Measurements from ENCODE around the gene DLGAP3. TPM values are rescaled to one million over a fixed set of nuclear protein-coding genes. Genes with fewer than 3 reads are reported as not detected.

DLGAP3 gene
- total RNA-seq, 1 experiment from 2014 or later = 1.0 TPM

DNA sequence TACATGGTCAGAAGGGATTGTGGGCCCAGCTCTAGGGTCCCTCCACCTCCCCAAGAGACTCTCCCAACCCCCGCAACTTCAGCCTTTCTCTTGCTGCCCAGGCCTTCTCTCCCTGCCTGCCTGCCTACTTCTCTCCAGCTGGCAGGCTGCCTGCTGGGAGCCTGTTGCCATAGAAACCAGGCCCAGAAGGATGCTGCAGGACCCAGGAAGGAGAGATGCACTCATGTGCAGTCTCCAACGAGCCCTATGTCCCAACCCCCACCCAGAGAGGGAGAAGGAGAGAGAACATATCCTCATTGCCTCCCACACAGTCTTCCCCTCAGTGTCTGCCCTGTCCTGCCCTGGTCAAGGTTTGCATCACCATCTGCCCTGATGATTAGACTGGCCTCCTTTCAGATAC lies 59.1 kb downstream of the DLGAP3 start:
- intact Hi-C loops (cut with micrococcal nuclease; ENCODE audit: unreplicated experiment) = no loop called here
- Mint-ChIP-seq H3K27me3 (ENCODE audit: unreplicated experiment) (peaks cover 66% of the 10 kb centered on the region), H3K36me3 (ENCODE audit: insufficient read depth, unreplicated experiment) (peaks cover 9% of the 10 kb centered on the region), H3K27ac (ENCODE audit: unreplicated experiment) (no peak overlapping the region), H3K4me1 (ENCODE audit: low read depth, unreplicated experiment) (no peaks in the 10 kb centered on the region), H3K9me3 (ENCODE audit: low read depth, unreplicated experiment) (no peaks in the 10 kb centered on the region), H3K4me3 (ENCODE audit: low read depth, unreplicated experiment) (no peak overlapping the region)
- TF ChIP-seq, protein P1, sequence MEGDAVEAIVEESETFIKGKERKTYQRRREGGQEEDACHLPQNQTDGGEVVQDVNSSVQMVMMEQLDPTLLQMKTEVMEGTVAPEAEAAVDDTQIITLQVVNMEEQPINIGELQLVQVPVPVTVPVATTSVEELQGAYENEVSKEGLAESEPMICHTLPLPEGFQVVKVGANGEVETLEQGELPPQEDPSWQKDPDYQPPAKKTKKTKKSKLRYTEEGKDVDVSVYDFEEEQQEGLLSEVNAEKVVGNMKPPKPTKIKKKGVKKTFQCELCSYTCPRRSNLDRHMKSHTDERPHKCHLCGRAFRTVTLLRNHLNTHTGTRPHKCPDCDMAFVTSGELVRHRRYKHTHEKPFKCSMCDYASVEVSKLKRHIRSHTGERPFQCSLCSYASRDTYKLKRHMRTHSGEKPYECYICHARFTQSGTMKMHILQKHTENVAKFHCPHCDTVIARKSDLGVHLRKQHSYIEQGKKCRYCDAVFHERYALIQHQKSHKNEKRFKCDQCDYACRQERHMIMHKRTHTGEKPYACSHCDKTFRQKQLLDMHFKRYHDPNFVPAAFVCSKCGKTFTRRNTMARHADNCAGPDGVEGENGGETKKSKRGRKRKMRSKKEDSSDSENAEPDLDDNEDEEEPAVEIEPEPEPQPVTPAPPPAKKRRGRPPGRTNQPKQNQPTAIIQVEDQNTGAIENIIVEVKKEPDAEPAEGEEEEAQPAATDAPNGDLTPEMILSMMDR (IDR thresholded peaks at IDR 0.05; ENCODE audit: unreplicated experiment) = no peak
- CTCF ChIA-PET = no interaction called here
- BruUV-seq (replicated peaks) = no TSS peak
- no peak for DNase-seq

DNA sequence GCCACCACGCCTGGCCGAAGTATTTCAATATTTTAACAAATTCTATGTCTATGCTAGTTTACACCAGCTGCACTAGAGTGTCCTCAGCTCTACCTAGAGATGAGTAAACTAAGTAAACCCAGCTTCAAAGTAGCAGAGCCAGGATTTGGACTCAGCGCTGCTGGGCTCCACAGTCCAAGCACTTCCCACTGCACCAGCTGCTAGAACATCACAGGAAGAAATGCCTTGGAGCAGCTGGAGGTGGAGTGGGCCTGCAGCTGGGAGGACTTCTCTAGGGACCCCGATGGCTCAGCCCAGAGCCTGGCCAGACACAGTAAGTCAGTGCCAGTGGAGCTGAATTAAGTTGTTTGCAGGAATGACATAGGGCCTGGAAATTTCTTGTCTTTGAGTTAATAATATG lies 59.7 kb downstream of the DLGAP3 start:
- no peak for DNase-seq
- no peaks in the 10 kb centered on the region for H3K9me3 Mint-ChIP-seq (ENCODE audit: low read depth, unreplicated experiment)
- CTCF ChIA-PET = no interaction called here
- peaks cover 64% of the 10 kb centered on the region for H3K27me3 Mint-ChIP-seq (ENCODE audit: unreplicated experiment)
- no peak overlapping the region for H3K4me3 Mint-ChIP-seq (ENCODE audit: low read depth, unreplicated experiment)
- BruUV-seq (replicated peaks) = no TSS peak
- H3K27ac Mint-ChIP-seq (ENCODE audit: unreplicated experiment) = no peak overlapping the region
- peaks cover 9% of the 10 kb centered on the region for H3K36me3 Mint-ChIP-seq (ENCODE audit: insufficient read depth, unreplicated experiment)
- TF ChIP-seq, protein P1 (IDR thresholded peaks at IDR 0.05; ENCODE audit: unreplicated experiment) = no peak
- intact Hi-C loops (cut with micrococcal nuclease; ENCODE audit: unreplicated experiment) = no loop called here
- no peaks in the 10 kb centered on the region for H3K4me1 Mint-ChIP-seq (ENCODE audit: low read depth, unreplicated experiment)

DNA sequence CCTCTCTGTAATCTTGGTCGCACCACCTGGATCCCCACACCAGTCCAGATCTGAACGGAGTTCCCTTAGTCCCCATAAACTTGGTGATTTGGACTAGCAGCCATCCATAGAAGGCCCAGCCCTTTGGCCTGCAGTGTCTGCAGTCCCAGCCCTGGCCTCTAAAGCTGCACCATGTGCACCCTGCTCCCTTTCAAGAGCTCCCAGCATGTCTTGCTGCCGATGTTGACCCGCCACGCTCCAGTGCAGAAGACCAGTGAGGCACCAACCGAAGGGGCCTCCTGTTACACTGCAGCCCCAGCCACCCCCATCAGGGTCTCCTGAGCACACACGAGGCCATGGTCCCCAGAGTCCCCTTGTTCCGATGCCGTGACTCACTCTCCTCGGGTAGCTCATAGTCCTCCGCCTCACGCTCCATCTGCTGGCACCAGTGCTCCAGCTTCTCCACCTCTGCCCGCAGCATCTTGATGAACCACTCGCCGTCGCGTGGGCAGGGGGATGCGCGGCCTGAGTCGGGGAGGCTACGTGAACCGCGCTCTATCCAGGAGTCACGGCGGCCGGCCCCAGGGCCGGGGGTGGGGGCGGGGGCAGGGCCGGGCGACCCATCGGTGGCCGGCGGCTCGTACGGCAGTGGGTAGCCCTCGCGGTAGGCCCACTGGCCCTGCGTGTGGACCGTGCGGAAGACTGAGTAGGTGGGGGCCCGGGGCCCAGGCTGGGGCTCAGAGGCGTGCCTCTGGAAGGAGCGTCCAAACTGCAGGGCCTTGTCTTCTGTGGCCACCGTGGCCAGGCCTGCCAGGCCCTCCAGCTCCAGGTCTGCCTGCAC lies 61.0 kb downstream of the DLGAP3 start:
- no TSS peak for BruUV-seq (replicated peaks)
- intact Hi-C loops (cut with micrococcal nuclease; ENCODE audit: unreplicated experiment) = no loop called here
- H3K27me3 Mint-ChIP-seq (ENCODE audit: unreplicated experiment) = peaks cover 64% of the 10 kb centered on the region
- CTCF ChIA-PET = no interaction called here
- no peak for DNase-seq
- H3K4me3 Mint-ChIP-seq (ENCODE audit: low read depth, unreplicated experiment) = no peak overlapping the region
- H3K36me3 Mint-ChIP-seq (ENCODE audit: insufficient read depth, unreplicated experiment) = peaks cover 9% of the 10 kb centered on the region
- TF ChIP-seq, protein P1 (IDR thresholded peaks at IDR 0.05; ENCODE audit: unreplicated experiment) = no peak
- H3K9me3 Mint-ChIP-seq (ENCODE audit: low read depth, unreplicated experiment) = no peaks in the 10 kb centered on the region
- H3K4me1 Mint-ChIP-seq (ENCODE audit: low read depth, unreplicated experiment) = no peaks in the 10 kb centered on the region
- no peak overlapping the region for H3K27ac Mint-ChIP-seq (ENCODE audit: unreplicated experiment)

GRCh38 chr1:34867415-34867814 lies 62.0 kb downstream of the DLGAP3 start:
- no peak for DNase-seq
- Mint-ChIP-seq H3K4me1 (ENCODE audit: low read depth, unreplicated experiment) (no peaks in the 10 kb centered on the region), H3K27me3 (ENCODE audit: unreplicated experiment) (peaks cover 64% of the 10 kb centered on the region), H3K36me3 (ENCODE audit: insufficient read depth, unreplicated experiment) (peaks cover 9% of the 10 kb centered on the region), H3K9me3 (ENCODE audit: low read depth, unreplicated experiment) (no peaks in the 10 kb centered on the region), H3K27ac (ENCODE audit: unreplicated experiment) (no peak overlapping the region), H3K4me3 (ENCODE audit: low read depth, unreplicated experiment) (no peak overlapping the region)
- intact Hi-C loops (cut with micrococcal nuclease; ENCODE audit: unreplicated experiment) = no loop called here
- CTCF ChIA-PET = interaction anchor here (0.9 to 1.8 kb wide), 2 partner anchors 14 to 20 kb away, joined by 5 read pairs; no protein-coding TSS in a partner anchor
- no TSS peak for BruUV-seq (replicated peaks)
- TF ChIP-seq, protein P1 (IDR thresholded peaks at IDR 0.05; ENCODE audit: unreplicated experiment) = no peak

Measured in Calu3 (cell line).